PC-9 (cell line): ENCODE measurements around the gene RNASE7.

Experiments used
- CTCF ChIP-seq: fragments of 200-600 bp; sonication (generic); conservative IDR thresholded peaks from 2 replicates; pipeline ENCODE4 v1.6.1; 2017; ENCODE audit warnings: mixed run types, antibody characterized with exemption, mild to moderate bottlenecking, moderate library complexity
- EZH2 ChIP-seq: fragments of 200-600 bp; sonication (generic); IDR thresholded peaks from 2 replicates; pipeline ENCODE4 v1.8.0; 2017; ENCODE audit warnings: antibody characterized with exemption, low read depth

- TF ChIP-seq CTCF (no peak), EZH2 (no peak)
Observed at GRCh38 chr14:21056520-21057163, 14.5 kb downstream of the RNASE7 start.
